HG03280 (cell line): ENCODE data around the gene PLA2G4F.

Experiments
- ATAC-seq: cut with Tn5 transposase; IDR thresholded peaks from one replicate; pipeline ENCODE4 v1.9.1; 2021; ENCODE audit warnings: mild to moderate bottlenecking, moderate library complexity; ENCODE audit not compliant: unreplicated experiment

The PLA2G4F gene

GRCh38 chr15:42156243-42156922, at the start of gene PLA2G4F:
TSS of gene PLA2G4F (minus strand) at chr15:42156636. CDS start at chr15:42156549, 87 bp downstream.
- no peak for ATAC-seq

GRCh38 chr15:42203891-42204290, 47.5 kb upstream of the PLA2G4F start:
- ATAC-seq, result no peak

GRCh38 chr15:42202653-42203052, 46.2 kb upstream of the PLA2G4F start:
- no peak for ATAC-seq

GRCh38 chr15:42201801-42202200, 45.4 kb upstream of the PLA2G4F start:
- ATAC-seq, result no peak

GRCh38 chr15:42199126-42199525, 42.7 kb upstream of the PLA2G4F start:
- ATAC-seq, result no peak

- ATAC-seq, result no peak
Observed at GRCh38 chr15:42198516-42198915, 42.1 kb upstream of the PLA2G4F start.

GRCh38 chr15:42194513-42194912, 38.1 kb upstream of the PLA2G4F start:
- no peak for ATAC-seq

GRCh38 chr15:42193383-42193782, 36.9 kb upstream of the PLA2G4F start:
- no peak for ATAC-seq

- ATAC-seq, result no peak
Observed at GRCh38 chr15:42191610-42192346, 35.3 kb upstream of the PLA2G4F start.

GRCh38 chr15:42190370-42190769, 33.9 kb upstream of the PLA2G4F start:
- no peak for ATAC-seq

GRCh38 chr15:42185801-42186200, 29.4 kb upstream of the PLA2G4F start:
- no peak for ATAC-seq

- no peak for ATAC-seq
Observed at GRCh38 chr15:42184736-42185135, 28.3 kb upstream of the PLA2G4F start.

- ATAC-seq, result no peak
Observed at GRCh38 chr15:42184296-42184695, 27.9 kb upstream of the PLA2G4F start.

- ATAC-seq, result no peak
Observed at GRCh38 chr15:42182961-42183360, 26.5 kb upstream of the PLA2G4F start.

- ATAC-seq, result no peak
Observed at GRCh38 chr15:42182328-42182886, 26.0 kb upstream of the PLA2G4F start.

GRCh38 chr15:42178056-42178455, 21.6 kb upstream of the PLA2G4F start:
- ATAC-seq, result no peak

- no peak for ATAC-seq
Observed at GRCh38 chr15:42175671-42176070, 19.2 kb upstream of the PLA2G4F start.

GRCh38 chr15:42172475-42172874, 16.0 kb upstream of the PLA2G4F start:
- ATAC-seq, result no peak

- no peak for ATAC-seq
Observed at GRCh38 chr15:42171795-42172194, 15.4 kb upstream of the PLA2G4F start.

- no peak for ATAC-seq
Observed at GRCh38 chr15:42171122-42171521, 14.7 kb upstream of the PLA2G4F start.

- ATAC-seq, result no peak
Observed at GRCh38 chr15:42166225-42166940, 9.9 kb upstream of the PLA2G4F start.
